H1 (cell line): ENCODE results near the gene BIN1. TPM values are rescaled to one million over a fixed set of nuclear protein-coding genes. Genes with fewer than 3 reads are reported as not detected.

Experiments
- CTCF ChIA-PET: fragments of 300-600 bp; sonication (Branson Sonifier 250); formaldehyde crosslinking; loops from one replicate; lab custom pipeline; 2021; ENCODE audit not compliant: partially characterized antibody; lab: Charles Lee
- POLR2A ChIA-PET: fragments of 300-600 bp; sonication (Branson Sonifier 250); formaldehyde crosslinking; loops from one replicate; lab custom pipeline; 2021; ENCODE audit warnings: inconsistent platforms; ENCODE audit not compliant: partially characterized antibody; lab: Charles Lee
- DNase-seq, 2 experiments: peaks; one replicate each; pipeline versions ENCODE4 v3.0.0 to v3.0.0-alpha.2; 2010 to 2022; ENCODE audit warnings: low spot score in 2 of 2, low read depth in 1 of 2, mixed read lengths in 1 of 2
- FAIRE-seq: peaks from 2 replicates; lab custom pipeline; 2011; peaks lifted over from hg19 to GRCh38; lab: Jason Lieb, UNC
- H2AFZ ChIP-seq: 2 replicates; pipeline ENCODE4 v1.8.1; 2012; ENCODE audit warnings: low read length, inconsistent platforms
- H2AK5ac ChIP-seq: 2 replicates; pipeline ENCODE4 v1.6.1; 2013; ENCODE audit warnings: low read depth, low read length
- H2BK120ac ChIP-seq: replicated peaks from 2 replicates; pipeline ENCODE3; 2013; ENCODE audit warnings: low read depth, low read length, inconsistent platforms
- H2BK12ac ChIP-seq: 2 replicates; pipeline ENCODE4 v1.6.1; 2013; ENCODE audit warnings: low read depth, low read length
- H2BK15ac ChIP-seq: 2 replicates; pipeline ENCODE4 v1.6.1; 2013; ENCODE audit warnings: low read length
- H2BK20ac ChIP-seq: 2 replicates; pipeline ENCODE4 v1.6.1; 2013; ENCODE audit warnings: low read length
- H2BK5ac ChIP-seq: 2 replicates; pipeline ENCODE4 v1.6.1; 2013; ENCODE audit warnings: low read depth, low read length
- H3K14ac ChIP-seq: 2 replicates; pipeline ENCODE4 v1.6.1; 2013; ENCODE audit warnings: inconsistent platforms; ENCODE audit not compliant: insufficient read length
- H3K18ac ChIP-seq: 2 replicates; pipeline ENCODE4 v1.6.1; 2013; ENCODE audit warnings: low read length; ENCODE audit errors: extremely low read depth
- H3K23ac ChIP-seq: 2 replicates; pipeline ENCODE4 v1.6.1; 2013; ENCODE audit warnings: inconsistent platforms; ENCODE audit not compliant: insufficient read length
- H3K23me2 ChIP-seq: 2 replicates; pipeline ENCODE4 v1.6.1; 2013; ENCODE audit warnings: low read depth, low read length
- H3K27ac ChIP-seq: 2 replicates; pipeline ENCODE4 v1.6.1; 2011; ENCODE audit warnings: low read depth, low read length, inconsistent platforms
- H3K27me3 ChIP-seq, 4 experiments: replicated peaks in 1 of 4; 1 replicate in 1 of 4; 2 replicates in 3 of 4; pipeline versions ENCODE4 v1.6.1 to v1.8.1; 2011 to 2013; ENCODE audit warnings: low read length in 3 of 4, mild to moderate bottlenecking in 3 of 4, inconsistent platforms in 2 of 4, mixed read lengths in 2 of 4, moderate library complexity in 1 of 4; ENCODE audit not compliant: control insufficient read depth in 3 of 4, insufficient read depth in 3 of 4; ENCODE audit errors: extremely low read depth in 1 of 4
- H3K36me3 ChIP-seq, 4 experiments: 2 replicates each; pipeline versions ENCODE4 v1.6.1 to v1.8.1; 2011 to 2013; ENCODE audit warnings: mild to moderate bottlenecking in 4 of 4, low read length in 3 of 4, moderate library complexity in 2 of 4, control low read depth in 1 of 4, inconsistent platforms in 1 of 4; ENCODE audit not compliant: insufficient read depth in 4 of 4, control insufficient read depth in 2 of 4
- H3K4ac ChIP-seq: replicated peaks from 2 replicates; pipeline ENCODE3; 2013; ENCODE audit warnings: low read length, low read depth, mixed read lengths, inconsistent platforms; ENCODE audit not compliant: insufficient read length
- H3K4me1 ChIP-seq, 4 experiments: replicated peaks in 1 of 4; 1 replicate in 1 of 4; 2 replicates in 3 of 4; pipeline versions ENCODE4 v1.6.1 to v1.8.1; 2011 to 2013; ENCODE audit warnings: low read length in 3 of 4, inconsistent platforms in 2 of 4, mixed read lengths in 1 of 4; ENCODE audit not compliant: insufficient read depth in 4 of 4, control insufficient read depth in 3 of 4
- H3K4me2 ChIP-seq, 2 experiments: 2 replicates each; pipeline versions ENCODE4 v1.6.1 to v1.8.1; 2011 to 2013; ENCODE audit warnings: low read depth in 2 of 2, low read length in 2 of 2, control low read depth in 1 of 2, inconsistent platforms in 1 of 2, mild to moderate bottlenecking in 1 of 2; ENCODE audit not compliant: insufficient read depth in 1 of 2
- H3K4me3 ChIP-seq, 4 experiments: fragments of 200-600, 300-600 bp in 1 of 4; sonication (generic), shearing (Covaris generic), sonication (Bioruptor Twin) in 1 of 4; 2 replicates each; pipeline versions ENCODE4 v1.5.1 to v1.8.1; 2011 to 2016; ENCODE audit warnings: low read length in 4 of 4, low read depth in 3 of 4, control low read depth in 2 of 4, inconsistent platforms in 2 of 4, mild to moderate bottlenecking in 2 of 4, mixed read lengths in 1 of 4, moderate library complexity in 1 of 4; ENCODE audit not compliant: insufficient read depth in 2 of 4; ENCODE audit errors: extremely low read depth in 1 of 4
- H3K56ac ChIP-seq: replicated peaks from 2 replicates; pipeline ENCODE3; 2013; ENCODE audit warnings: low read depth, mild to moderate bottlenecking, mixed read lengths, low read length, inconsistent platforms; ENCODE audit not compliant: insufficient read length
- H3K79me1 ChIP-seq: 2 replicates; pipeline ENCODE4 v1.6.1; 2013; ENCODE audit warnings: low read depth, low read length, control low read depth
- H3K79me2 ChIP-seq, 2 experiments: 2 replicates each; pipeline versions ENCODE4 v1.6.1 to v1.8.1; 2012 to 2013; ENCODE audit warnings: low read length in 2 of 2, mild to moderate bottlenecking in 2 of 2, inconsistent platforms in 1 of 2; ENCODE audit not compliant: insufficient read depth in 2 of 2, control insufficient read depth in 1 of 2
- H3K9ac ChIP-seq, 4 experiments: replicated peaks in 1 of 4; 1 replicate in 1 of 4; 2 replicates in 3 of 4; pipeline versions ENCODE4 v1.6.1 to v1.8.1; 2011 to 2013; ENCODE audit warnings: low read depth in 3 of 4, low read length in 3 of 4, control low read depth in 2 of 4, mild to moderate bottlenecking in 2 of 4, moderate library complexity in 2 of 4, inconsistent platforms in 1 of 4; ENCODE audit errors: extremely low read depth in 1 of 4
- H3K9me3 ChIP-seq, 2 experiments: 2 replicates each; pipeline versions ENCODE4 v1.6.1 to v1.8.1; 2012 to 2013; ENCODE audit warnings: mild to moderate bottlenecking in 2 of 2, moderate library complexity in 2 of 2, control low read depth in 1 of 2, inconsistent platforms in 1 of 2, low read depth in 1 of 2, low read length in 1 of 2, mixed read lengths in 1 of 2; ENCODE audit not compliant: insufficient read depth in 2 of 2
- H4K20me1 ChIP-seq, 2 experiments: replicated peaks in 1 of 2; 2 replicates each; pipeline versions ENCODE3 to v1.8.1; 2011 to 2013; ENCODE audit warnings: inconsistent platforms in 2 of 2, low read length in 2 of 2, mild to moderate bottlenecking in 1 of 2; ENCODE audit not compliant: insufficient read depth in 2 of 2, control insufficient read depth in 1 of 2
- H4K5ac ChIP-seq: 2 replicates; pipeline ENCODE4 v1.6.1; 2013; ENCODE audit warnings: low read length, low read depth, mixed read lengths, inconsistent platforms; ENCODE audit not compliant: insufficient read length
- H4K8ac ChIP-seq: 2 replicates; pipeline ENCODE4 v1.8.0; 2013; ENCODE audit warnings: mild to moderate bottlenecking, moderate library complexity, low read length, inconsistent platforms; ENCODE audit not compliant: insufficient read depth; ENCODE audit errors: extremely low read depth
- H4K91ac ChIP-seq: replicated peaks from 2 replicates; pipeline ENCODE3; 2013; ENCODE audit warnings: low read length, mixed read lengths, inconsistent platforms; ENCODE audit not compliant: insufficient read length
- FOSL1 ChIP-seq: IDR thresholded peaks from 2 replicates; pipeline ENCODE4 v1.6.1; 2011; ENCODE audit warnings: mild to moderate bottlenecking, low read depth, low read length, moderate library complexity; ENCODE audit not compliant: insufficient read depth
- KDM1A ChIP-seq: fragments of 200-600, 300-600 bp; sonication (generic); IDR thresholded peaks from 2 replicates; pipeline ENCODE4 v1.7.1; 2016; ENCODE audit warnings: mild to moderate bottlenecking, low read length, borderline replicate concordance
- ZNF274 ChIP-seq: IDR thresholded peaks from 2 replicates; pipeline ENCODE4 v1.7.0; 2012; ENCODE audit warnings: low read length, borderline replicate concordance; ENCODE audit errors: extremely low read depth
- WGBS, 2 experiments: shearing (Covaris generic) in 1 of 2; methylation state at CpG; one replicate each; pipeline versions ENCODE4 v1.1.6 to v1.1.7; 2013 to 2015; ENCODE audit warnings: low lambda C conversion rate in 2 of 2, mixed read lengths in 2 of 2, inconsistent platforms in 1 of 2, low coverage in 1 of 2, missing lambda C conversion rate in 1 of 2; ENCODE audit not compliant: insufficient replicate concordance in 2 of 2, insufficient coverage in 1 of 2, insufficient read length in 1 of 2; ENCODE audit errors: extremely low coverage in 1 of 2, missing lambda C conversion rate in 1 of 2; 5-methylcytosine and 5-hydroxymethylcytosine counted together
- polyA plus RNA-seq, 7 experiments: library from polyadenylated mRNA; depleted of rRNA in 3 of 7; stranded (reverse) in 5 of 7; unstranded in 2 of 7; fragments of >200 nt in 5 of 7; fragments of 200-250 nt in 2 of 7; gene quantifications; 1 replicate in 5 of 7; 2 replicates in 1 of 7; 4 replicates in 1 of 7; pipeline versions ENCODE4 v1.2.1 to v1.2.3, GENCODE V29; 2011 to 2013; ENCODE audit warnings: missing spikeins in 2 of 7, mixed read lengths in 2 of 7
- total RNA-seq: library from RNA; stranded (reverse); fragmentation: NEBNext Ultra II Directional; extraction: Animal tissue kit (Norgen Biotek cat#: 25700); gene quantifications from 2 replicates; pipeline ENCODE4 v1.2.1, GENCODE V29; 2021

BIN1 gene
- total and polyA plus RNA-seq, 2 of the 8 experiments (the other 6 are each of a cell fraction or from before 2014, with no cell fraction given): 23.6 to 35.6 TPM

DNA sequence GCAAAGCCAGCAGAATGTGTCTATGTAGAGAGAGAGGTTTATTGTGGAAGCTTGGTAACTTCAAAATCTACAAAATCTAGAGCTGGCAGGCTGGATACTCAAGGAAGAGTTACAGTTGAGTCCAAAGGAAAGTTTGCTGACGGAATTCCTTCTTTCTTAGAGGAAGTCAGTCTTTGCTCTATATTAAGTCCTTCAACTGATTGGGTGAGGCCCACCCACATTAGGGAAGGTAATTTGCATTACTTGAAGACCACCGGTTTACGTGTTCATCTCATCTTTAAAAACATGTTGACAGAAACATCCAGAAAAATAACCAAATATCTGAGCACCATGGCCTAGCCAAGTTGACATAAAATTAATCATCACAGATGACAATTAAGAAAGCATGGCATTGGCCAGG is 106.8 kb downstream of the BIN1 start:
- WGBS, 2 experiments: 79% methylated on average over 3 of the region's 3 CpGs; no CpG with 5 or more reads in 1 of the 2 experiments
- Histone ChIP-seq H3K56ac (no peak overlapping the region), H3K27ac (no peak overlapping the region), H4K91ac (no peak overlapping the region), H3K79me2 (no peaks in the 10 kb centered on the region), H3K4me2 (no peak overlapping the region), H2AK5ac (no peak overlapping the region), H2BK15ac (no peak overlapping the region), H3K4me3 (no peak overlapping the region), H3K14ac (no peak overlapping the region), H3K23me2 (0 out of 2 replicates have a peak, but pooled peaks cover 1% of the 10 kb centered on the region), H2BK20ac (no peak overlapping the region), H3K27me3 (no peaks in the 10 kb centered on the region), H4K8ac (no peak overlapping the region), H3K4ac (no peak overlapping the region), H3K9ac (no peak overlapping the region), H3K4me1 (0 out of 7 replicates have a peak, but pooled peaks cover 0 to 2% (median 0%) of the 10 kb centered on the region in 4 experiments), H3K23ac (no peak overlapping the region), H3K18ac (no peak overlapping the region), H3K79me1 (no peaks in the 10 kb centered on the region), H3K9me3 (no peaks in the 10 kb centered on the region), H2BK120ac (no peak overlapping the region), H2AFZ (no peak overlapping the region), H3K36me3 (no peaks in the 10 kb centered on the region), H4K5ac (no peak overlapping the region), H2BK5ac (no peak overlapping the region), H4K20me1 (no peaks in the 10 kb centered on the region), H2BK12ac (no peak overlapping the region)
- DNase-seq (no peak), FAIRE-seq (no peak)
- TF ChIP-seq FOSL1: no peak
- no peak for TF ChIP-seq ZNF274
- TF ChIP-seq KDM1A: peak; percentile 72; the same call in 1 of the 2 replicates
- ChIA-PET POLR2A (no interaction called here), CTCF (interaction anchor here (0.7 to 1.8 kb wide), 4 partner anchors 9 to 1770 kb away, joined by 3 to 4 read pairs (median 3); no protein-coding TSS in a partner anchor)
